ENCODE results near the gene RNF125. TPM values are rescaled to one million over a fixed set of nuclear protein-coding genes. Genes with fewer than 3 reads are reported as not detected.

Gene RNF125
- polyA plus RNA-seq, 2 of the 4 experiments (the other 2 are of a cell fraction) = 0.14 to 0.30 TPM

DNA sequence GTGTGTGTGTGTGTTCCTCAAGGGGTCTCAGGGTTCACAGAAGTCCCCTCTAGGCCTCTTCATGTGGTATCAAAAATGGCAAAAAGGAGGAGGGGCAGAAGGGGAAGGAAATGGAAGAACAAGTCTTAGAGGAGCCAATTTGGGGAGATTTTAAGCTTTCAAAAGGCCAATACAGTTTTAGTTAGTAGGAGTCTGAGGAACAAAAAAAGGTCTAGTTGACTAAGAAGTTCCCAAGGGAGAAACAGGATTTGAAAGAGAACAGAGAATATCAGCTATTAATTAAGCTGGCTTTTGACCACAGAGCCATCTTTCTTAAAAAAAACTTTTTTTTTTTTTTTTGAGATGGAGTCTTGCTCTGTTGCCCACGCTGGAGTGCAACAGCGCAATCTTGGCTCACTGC lies 7.1 kb downstream of the RNF125 start:
- Histone ChIP-seq H3K4me3 (no peak overlapping the region), H3K4me1 (no peaks in the 10 kb centered on the region), H3K27ac (no peak overlapping the region), H3K4me2 (no peak overlapping the region), H3K9me3 (no peaks in the 10 kb centered on the region)
- TF ChIP-seq MYC (IDR thresholded peaks at IDR 0.05; ENCODE audit: borderline replicate concordance, low read length) (no peak), CBX2 (IDR thresholded peaks at IDR 0.05; ENCODE audit: borderline replicate concordance, low read depth) (no peak), BHLHE40 (IDR thresholded peaks at IDR 0.05; ENCODE audit: low read depth, low read length) (no peak), TP53 (CRISPR knock-in tag; IDR thresholded peaks at IDR 0.05) (no peak)
- TF ChIP-seq, protein P1, sequence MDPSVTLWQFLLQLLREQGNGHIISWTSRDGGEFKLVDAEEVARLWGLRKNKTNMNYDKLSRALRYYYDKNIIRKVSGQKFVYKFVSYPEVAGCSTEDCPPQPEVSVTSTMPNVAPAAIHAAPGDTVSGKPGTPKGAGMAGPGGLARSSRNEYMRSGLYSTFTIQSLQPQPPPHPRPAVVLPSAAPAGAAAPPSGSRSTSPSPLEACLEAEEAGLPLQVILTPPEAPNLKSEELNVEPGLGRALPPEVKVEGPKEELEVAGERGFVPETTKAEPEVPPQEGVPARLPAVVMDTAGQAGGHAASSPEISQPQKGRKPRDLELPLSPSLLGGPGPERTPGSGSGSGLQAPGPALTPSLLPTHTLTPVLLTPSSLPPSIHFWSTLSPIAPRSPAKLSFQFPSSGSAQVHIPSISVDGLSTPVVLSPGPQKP (IDR thresholded peaks at IDR 0.05; ENCODE audit: low read depth, low read length) = no peak
- CTCF ChIA-PET = no interaction called here
- ATAC-seq (no peak), FAIRE-seq (no peak), DNase-seq (ENCODE audit: low read depth in 1 of 2, low spot score in 1 of 2) (no peak)
- WGBS (ENCODE audit: missing lambda C conversion rate) = 75% methylated on average over 2 of the region's 2 CpGs
- POLR2A ChIA-PET = no interaction called here

GRCh38 chr18:32026491-32027086 lies 8.0 kb downstream of the RNF125 start:
- Histone ChIP-seq H3K9me3 (no peaks in the 10 kb centered on the region), H3K4me1 (no peaks in the 10 kb centered on the region), H3K4me3 (no peak overlapping the region), H3K27ac (no peak overlapping the region), H3K4me2 (no peak overlapping the region)
- no peak for DNase-seq (ENCODE audit: low read depth in 1 of 2, low spot score in 1 of 2)
- TF ChIP-seq REST (IDR thresholded peaks at IDR 0.05) (no peak), RFX5 (IDR thresholded peaks at IDR 0.05) (no peak), RAD21 (conservative IDR thresholded peaks at IDR 0.05 in 1 of 2, IDR thresholded peaks at IDR 0.05 in 1 of 2) (no peak), HOXB13 (CRISPR knock-in tag; IDR thresholded peaks at IDR 0.05; ENCODE audit: low read depth) (no peak), POLR2A (IDR thresholded peaks at IDR 0.05; ENCODE audit: low read length) (no peak), BHLHE40 (IDR thresholded peaks at IDR 0.05; ENCODE audit: low read depth, low read length) (no peak), MAX (IDR thresholded peaks at IDR 0.05) (no peak)
- TF ChIP-seq, protein P2, sequence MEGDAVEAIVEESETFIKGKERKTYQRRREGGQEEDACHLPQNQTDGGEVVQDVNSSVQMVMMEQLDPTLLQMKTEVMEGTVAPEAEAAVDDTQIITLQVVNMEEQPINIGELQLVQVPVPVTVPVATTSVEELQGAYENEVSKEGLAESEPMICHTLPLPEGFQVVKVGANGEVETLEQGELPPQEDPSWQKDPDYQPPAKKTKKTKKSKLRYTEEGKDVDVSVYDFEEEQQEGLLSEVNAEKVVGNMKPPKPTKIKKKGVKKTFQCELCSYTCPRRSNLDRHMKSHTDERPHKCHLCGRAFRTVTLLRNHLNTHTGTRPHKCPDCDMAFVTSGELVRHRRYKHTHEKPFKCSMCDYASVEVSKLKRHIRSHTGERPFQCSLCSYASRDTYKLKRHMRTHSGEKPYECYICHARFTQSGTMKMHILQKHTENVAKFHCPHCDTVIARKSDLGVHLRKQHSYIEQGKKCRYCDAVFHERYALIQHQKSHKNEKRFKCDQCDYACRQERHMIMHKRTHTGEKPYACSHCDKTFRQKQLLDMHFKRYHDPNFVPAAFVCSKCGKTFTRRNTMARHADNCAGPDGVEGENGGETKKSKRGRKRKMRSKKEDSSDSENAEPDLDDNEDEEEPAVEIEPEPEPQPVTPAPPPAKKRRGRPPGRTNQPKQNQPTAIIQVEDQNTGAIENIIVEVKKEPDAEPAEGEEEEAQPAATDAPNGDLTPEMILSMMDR (IDR thresholded peaks at IDR 0.05) = no peak
- no peak for FAIRE-seq
- no peak for ATAC-seq
- CTCF ChIA-PET = no interaction called here
- POLR2A ChIA-PET = no interaction called here
- WGBS (ENCODE audit: missing lambda C conversion rate) = 34% methylated on average over 4 of the region's 4 CpGs

- ChIA-PET CTCF (no interaction called here), POLR2A (no interaction called here)
- 25% methylated on average over 1 of the region's 1 CpG for WGBS (ENCODE audit: missing lambda C conversion rate)
- no peak overlapping the region for H3K4me3 ChIP-seq
- ATAC-seq (no peak), FAIRE-seq (no peak), DNase-seq (ENCODE audit: low read depth in 1 of 2, low spot score in 1 of 2) (no peak)
- no peak for TF ChIP-seq KDM1A (IDR thresholded peaks at IDR 0.05; ENCODE audit: low read depth)
- no peak for TF ChIP-seq JUN (IDR thresholded peaks at IDR 0.05)
- TF ChIP-seq ZC3H11A (IDR thresholded peaks at IDR 0.05) = no peak
- TF ChIP-seq, protein P3, sequence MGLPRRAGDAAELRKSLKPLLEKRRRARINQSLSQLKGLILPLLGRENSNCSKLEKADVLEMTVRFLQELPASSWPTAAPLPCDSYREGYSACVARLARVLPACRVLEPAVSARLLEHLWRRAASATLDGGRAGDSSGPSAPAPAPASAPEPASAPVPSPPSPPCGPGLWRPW (IDR thresholded peaks at IDR 0.05) = no peak
- TF ChIP-seq RARB (CRISPR knock-in tag; IDR thresholded peaks at IDR 0.05) = no peak
- no peak for TF ChIP-seq MAFK (IDR thresholded peaks at IDR 0.05; ENCODE audit: partially characterized antibody)
- TF ChIP-seq FOXS1 (CRISPR knock-in tag; IDR thresholded peaks at IDR 0.05) = no peak
- no peak for TF ChIP-seq NR3C1 (IDR thresholded peaks at IDR 0.05)
- TF ChIP-seq, protein P4, sequence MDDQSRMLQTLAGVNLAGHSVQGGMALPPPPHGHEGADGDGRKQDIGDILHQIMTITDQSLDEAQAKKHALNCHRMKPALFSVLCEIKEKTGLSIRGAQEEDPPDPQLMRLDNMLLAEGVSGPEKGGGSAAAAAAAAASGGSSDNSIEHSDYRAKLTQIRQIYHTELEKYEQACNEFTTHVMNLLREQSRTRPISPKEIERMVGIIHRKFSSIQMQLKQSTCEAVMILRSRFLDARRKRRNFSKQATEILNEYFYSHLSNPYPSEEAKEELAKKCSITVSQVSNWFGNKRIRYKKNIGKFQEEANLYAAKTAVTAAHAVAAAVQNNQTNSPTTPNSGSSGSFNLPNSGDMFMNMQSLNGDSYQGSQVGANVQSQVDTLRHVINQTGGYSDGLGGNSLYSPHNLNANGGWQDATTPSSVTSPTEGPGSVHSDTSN (IDR thresholded peaks at IDR 0.05) = no peak
- no peak for TF ChIP-seq KDM5A (IDR thresholded peaks at IDR 0.05)
- H3K9me3 ChIP-seq = no peaks in the 10 kb centered on the region
- H3K4me1 ChIP-seq = no peaks in the 10 kb centered on the region
- no peak overlapping the region for H3K4me2 ChIP-seq
- H3K27ac ChIP-seq = no peak overlapping the region
Measured at GRCh38 chr18:32029558-32029957, 10.9 kb downstream of the RNF125 start.
